Measurements from ENCODE around the gene TEP1.

The TEP1 gene

DNA sequence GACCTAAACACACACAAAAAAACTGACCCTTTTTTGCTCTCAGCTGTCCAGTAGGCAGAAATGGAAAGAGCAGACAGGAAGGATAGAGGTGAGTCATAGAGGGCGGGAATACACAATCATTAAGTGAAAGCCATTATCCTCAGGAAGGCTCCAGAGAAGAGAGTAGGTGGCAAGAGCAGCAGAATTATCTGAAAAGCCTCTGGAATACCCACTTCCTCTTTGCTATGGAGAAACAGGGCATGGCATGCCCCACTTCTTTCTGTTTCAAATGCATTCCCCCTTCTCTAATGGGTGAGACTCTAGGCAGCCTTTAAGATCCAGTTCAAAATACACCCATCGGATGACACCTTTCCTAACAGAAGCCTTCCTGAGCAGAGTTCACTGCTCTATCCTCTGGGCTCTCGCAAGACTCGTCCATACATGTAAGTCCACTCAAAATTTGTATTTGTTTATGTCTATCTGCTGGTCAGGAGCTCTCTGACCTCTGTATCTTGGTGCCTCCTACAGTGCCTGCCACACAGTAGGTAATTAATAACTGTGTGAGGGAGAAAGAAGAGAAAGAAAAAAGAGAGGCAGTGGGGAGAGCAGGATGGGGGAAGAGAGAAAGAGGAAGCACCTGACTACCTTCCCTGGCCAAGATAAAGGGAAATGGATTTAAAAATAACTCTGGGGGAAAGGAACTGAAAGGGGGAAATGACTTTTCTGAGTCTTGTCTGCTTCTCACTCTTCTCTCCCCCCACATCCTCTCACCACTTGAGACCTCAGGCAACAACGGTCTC is 14.1 kb upstream of the TEP1 start:
- no peak overlapping the region for H3K27ac ChIP-seq
- TF ChIP-seq ZFX (IDR thresholded peaks at IDR 0.05), result no peak
- TF ChIP-seq, protein P1, sequence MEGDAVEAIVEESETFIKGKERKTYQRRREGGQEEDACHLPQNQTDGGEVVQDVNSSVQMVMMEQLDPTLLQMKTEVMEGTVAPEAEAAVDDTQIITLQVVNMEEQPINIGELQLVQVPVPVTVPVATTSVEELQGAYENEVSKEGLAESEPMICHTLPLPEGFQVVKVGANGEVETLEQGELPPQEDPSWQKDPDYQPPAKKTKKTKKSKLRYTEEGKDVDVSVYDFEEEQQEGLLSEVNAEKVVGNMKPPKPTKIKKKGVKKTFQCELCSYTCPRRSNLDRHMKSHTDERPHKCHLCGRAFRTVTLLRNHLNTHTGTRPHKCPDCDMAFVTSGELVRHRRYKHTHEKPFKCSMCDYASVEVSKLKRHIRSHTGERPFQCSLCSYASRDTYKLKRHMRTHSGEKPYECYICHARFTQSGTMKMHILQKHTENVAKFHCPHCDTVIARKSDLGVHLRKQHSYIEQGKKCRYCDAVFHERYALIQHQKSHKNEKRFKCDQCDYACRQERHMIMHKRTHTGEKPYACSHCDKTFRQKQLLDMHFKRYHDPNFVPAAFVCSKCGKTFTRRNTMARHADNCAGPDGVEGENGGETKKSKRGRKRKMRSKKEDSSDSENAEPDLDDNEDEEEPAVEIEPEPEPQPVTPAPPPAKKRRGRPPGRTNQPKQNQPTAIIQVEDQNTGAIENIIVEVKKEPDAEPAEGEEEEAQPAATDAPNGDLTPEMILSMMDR (conservative IDR thresholded peaks at IDR 0.05), result no peak

DNA sequence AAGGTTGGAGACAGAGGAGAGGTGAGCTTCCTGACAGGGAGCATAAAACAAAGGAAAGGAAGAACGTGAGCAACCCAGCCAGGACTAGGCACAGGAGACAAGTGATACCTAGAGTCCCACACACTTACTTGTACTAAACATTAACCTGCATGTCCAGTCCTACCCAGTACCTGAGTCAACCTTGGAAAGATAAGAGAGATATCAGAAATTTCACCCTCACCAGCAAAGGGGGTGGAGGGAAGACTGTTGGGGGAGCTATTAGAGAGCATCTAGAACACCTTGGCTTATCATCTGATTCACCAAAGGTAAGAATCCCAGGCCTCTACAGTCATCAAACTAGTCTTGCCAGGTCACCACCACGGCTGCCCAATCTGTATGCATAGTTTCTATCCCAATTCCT is 11.6 kb upstream of the TEP1 start:
- no peak overlapping the region for H3K27ac ChIP-seq

DNA sequence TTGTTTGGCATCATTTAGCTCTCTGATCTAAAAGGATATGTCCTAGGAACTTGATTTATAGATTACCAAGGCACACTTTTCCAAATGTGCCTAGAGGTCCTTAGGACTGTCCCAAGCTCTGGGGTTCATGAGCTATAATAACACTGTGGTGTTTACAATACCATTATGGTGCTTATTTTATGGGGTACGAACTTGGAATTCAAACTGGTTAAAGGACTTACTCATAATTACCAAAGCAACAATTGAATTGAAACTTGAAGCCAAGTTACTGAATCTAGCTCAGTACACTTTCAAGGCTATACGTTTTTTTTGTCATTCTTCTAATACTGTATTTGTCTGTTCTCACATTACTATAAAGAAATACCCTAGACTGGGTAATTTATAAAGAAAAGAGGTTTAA is 9.6 kb upstream of the TEP1 start:
- TF ChIP-seq, protein P1 (conservative IDR thresholded peaks at IDR 0.05), result no peak
- TF ChIP-seq ZFX (IDR thresholded peaks at IDR 0.05), result no peak
- H3K27ac ChIP-seq, result no peak overlapping the region

More for the DNA sequence above, 11.6 kb upstream of the TEP1 start:
- TF ChIP-seq, protein P1 (conservative IDR thresholded peaks at IDR 0.05), result no peak
- TF ChIP-seq ZFX (IDR thresholded peaks at IDR 0.05), result no peak

DNA sequence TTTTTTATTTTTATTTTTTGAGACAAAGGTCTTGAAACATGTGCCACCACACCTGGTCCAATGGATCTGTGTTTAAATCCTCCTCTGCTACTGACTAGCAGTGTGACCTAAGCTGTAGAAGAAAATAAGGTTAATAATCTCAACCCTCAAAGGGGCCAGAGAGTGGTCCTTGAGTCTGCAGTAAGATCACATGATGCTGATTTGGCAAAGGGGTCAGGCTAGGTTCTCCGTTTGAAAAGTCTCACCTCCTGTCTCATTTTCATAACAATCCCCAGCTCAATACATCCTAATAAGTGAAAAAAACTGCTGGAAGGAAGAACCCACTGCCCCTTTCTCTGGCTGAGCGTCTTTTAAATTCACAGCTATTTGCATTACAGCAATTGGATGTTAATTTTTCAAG is 8.0 kb upstream of the TEP1 start:
- no peak overlapping the region for H3K27ac ChIP-seq
- TF ChIP-seq, protein P1 (conservative IDR thresholded peaks at IDR 0.05), result no peak
- no peak for TF ChIP-seq ZFX (IDR thresholded peaks at IDR 0.05)

DNA sequence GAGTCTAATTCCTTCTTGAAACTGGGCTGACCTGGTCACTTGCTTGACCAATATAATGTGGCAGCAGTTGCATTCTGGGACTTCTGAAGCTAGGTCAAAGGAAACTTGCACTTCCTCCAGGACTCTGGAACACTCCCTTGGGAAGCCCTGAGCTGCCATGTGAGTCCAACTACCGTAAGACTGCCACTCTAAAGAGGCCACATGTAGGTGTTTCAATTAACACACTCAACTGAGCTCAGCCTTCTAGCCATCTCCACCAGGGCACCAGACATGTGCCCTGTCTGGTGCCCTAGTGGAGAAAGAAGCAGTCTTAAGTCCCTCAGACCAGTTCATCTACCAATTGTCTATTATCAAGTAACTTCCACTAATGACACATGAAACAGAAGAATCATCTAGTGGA is 6.1 kb upstream of the TEP1 start:
- TF ChIP-seq, protein P1 (conservative IDR thresholded peaks at IDR 0.05), result no peak
- TF ChIP-seq ZFX (IDR thresholded peaks at IDR 0.05), result no peak
- H3K27ac ChIP-seq, result no peak overlapping the region

DNA sequence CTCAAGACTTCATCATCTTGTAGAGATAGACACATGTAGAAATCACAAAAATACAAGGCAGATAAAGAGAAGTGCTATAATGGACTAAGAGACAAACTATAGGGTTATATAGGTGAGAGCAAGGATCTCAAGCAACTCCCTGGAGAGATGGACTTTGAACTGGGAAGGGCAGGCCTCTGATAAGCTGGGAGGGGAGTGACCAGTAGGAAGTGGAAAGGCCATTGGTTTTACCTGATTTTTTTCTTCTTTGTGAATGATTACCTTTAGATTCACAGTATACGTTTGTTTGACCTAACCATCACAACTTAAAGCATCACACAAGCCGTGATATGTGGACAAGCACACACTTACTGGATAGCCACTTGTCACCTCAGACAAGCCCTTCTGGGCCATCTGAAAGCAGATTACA is 5.2 kb upstream of the TEP1 start:
- no peak overlapping the region for H3K27ac ChIP-seq
- TF ChIP-seq ZFX (IDR thresholded peaks at IDR 0.05), result no peak
- TF ChIP-seq, protein P1 (conservative IDR thresholded peaks at IDR 0.05), result no peak

DNA sequence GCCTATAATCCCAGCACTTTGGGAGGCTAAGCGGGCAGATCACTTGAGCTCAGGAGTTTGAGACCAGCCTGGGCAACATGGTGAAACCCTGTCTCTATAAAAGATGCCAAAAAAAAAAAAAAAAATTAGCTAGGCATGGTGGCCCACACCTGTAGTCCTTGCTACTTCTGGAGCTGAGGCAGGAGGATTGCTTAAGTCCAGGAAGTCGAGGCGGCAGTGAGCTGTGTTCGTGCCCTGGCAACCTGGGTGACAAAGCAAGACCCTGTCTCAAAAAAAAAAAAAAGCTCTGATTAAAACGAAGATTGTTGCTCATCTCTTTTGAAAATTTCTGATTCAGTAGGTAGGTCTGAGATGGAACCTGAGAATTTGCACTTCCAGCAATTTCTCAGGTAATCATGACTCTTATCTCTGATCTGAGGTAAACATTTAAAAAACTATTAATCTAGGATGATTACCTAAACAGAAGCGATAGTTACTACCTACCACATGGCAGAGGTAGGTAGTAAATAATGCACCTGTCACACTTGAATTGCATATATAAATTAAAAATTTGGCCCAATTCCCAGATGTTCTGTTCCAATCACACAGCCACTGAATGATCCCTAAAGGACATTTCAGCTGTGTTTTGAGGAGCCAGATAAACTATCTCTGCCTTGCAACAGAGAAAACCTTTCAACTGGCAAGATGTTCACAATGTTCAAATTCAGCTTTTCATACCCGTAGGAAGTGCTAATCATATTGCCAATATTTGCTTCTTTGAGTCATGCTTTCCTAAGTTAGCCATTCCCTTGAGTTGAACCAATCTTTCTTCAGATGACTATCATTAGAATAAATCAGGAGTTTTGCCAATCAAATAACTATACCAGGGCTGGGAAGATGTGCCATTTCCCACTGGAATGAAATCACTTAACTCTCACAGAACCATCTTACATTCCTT is 4.2 kb upstream of the TEP1 start:
- TF ChIP-seq, protein P1 (conservative IDR thresholded peaks at IDR 0.05), result no peak
- TF ChIP-seq ZFX (IDR thresholded peaks at IDR 0.05), result no peak
- H3K27ac ChIP-seq, result no peak overlapping the region

All from C4-2B (cell line).